ENCODE results near the gene CDCA7L. TPM values are rescaled to one million over a fixed set of nuclear protein-coding genes. Genes with fewer than 3 reads are reported as not detected.

CDCA7L gene
- total RNA-seq, 2 donors from 2014 or later, result 39.5 to 41.1 TPM

GRCh38 chr7:21916629-21917028 lies 29.1 kb downstream of the CDCA7L start:
- DNase-seq, result no peak
- no peak overlapping the region for H3K27ac Mint-ChIP-seq
- no peaks in the 10 kb centered on the region for H3K36me3 ChIP-seq (ENCODE audit: control insufficient read depth, insufficient read depth, low read length)
- H3K9me3 ChIP-seq (ENCODE audit: control insufficient read depth, low read length), result no peaks in the 10 kb centered on the region
- H3K4me1 Mint-ChIP-seq, result peaks cover 13% of the 10 kb centered on the region
- peaks cover 42% of the 10 kb centered on the region for H3K27me3 Mint-ChIP-seq (ENCODE audit: insufficient read depth)
- 89% methylated on average over 5 of the region's 5 CpGs; no CpG with 5 or more reads in 1 of the 2 experiments for WGBS, 2 experiments (ENCODE audit: insufficient coverage in 1 of 2, insufficient read length in 1 of 2)
- no peak overlapping the region for H3K27ac ChIP-seq (ENCODE audit: low read depth, low read length)
- H3K9me3 Mint-ChIP-seq, result no peaks in the 10 kb centered on the region
- H3K4me1 ChIP-seq (ENCODE audit: control insufficient read depth, insufficient read depth, low read length), result peaks cover 8% of the 10 kb centered on the region
- no peak overlapping the region for H3K4me3 ChIP-seq (ENCODE audit: low read length)
- H3K4me3 Mint-ChIP-seq, result no peak overlapping the region
- TF ChIP-seq CTCF (conservative IDR thresholded peaks at IDR 0.05), result no peak
- H3K9ac ChIP-seq (ENCODE audit: extremely low read depth, low read length, poor library complexity, severe bottlenecking), result no peak overlapping the region
- peaks cover 12% of the 10 kb centered on the region for H3K27me3 ChIP-seq (ENCODE audit: control insufficient read depth, insufficient read depth, low read length, poor library complexity, severe bottlenecking)
- peaks cover 14% of the 10 kb centered on the region for H3K36me3 Mint-ChIP-seq (ENCODE audit: low read depth)

GRCh38 chr7:21916176-21916575 lies 29.5 kb downstream of the CDCA7L start:
- H3K27ac ChIP-seq (ENCODE audit: low read depth, low read length), result no peak overlapping the region
- Mint-ChIP-seq H3K27me3 (ENCODE audit: insufficient read depth) (peaks cover 38% of the 10 kb centered on the region), H3K9me3 (no peaks in the 10 kb centered on the region), H3K36me3 (ENCODE audit: low read depth) (peaks cover 16% of the 10 kb centered on the region), H3K4me1 (peaks cover 12% of the 10 kb centered on the region), H3K27ac (no peak overlapping the region), H3K4me3 (no peak overlapping the region)
- H3K9me3 ChIP-seq (ENCODE audit: control insufficient read depth, low read length), result no peaks in the 10 kb centered on the region
- peaks cover 7% of the 10 kb centered on the region for H3K27me3 ChIP-seq (ENCODE audit: control insufficient read depth, insufficient read depth, low read length, poor library complexity, severe bottlenecking)
- TF ChIP-seq CTCF (conservative IDR thresholded peaks at IDR 0.05), result no peak
- H3K4me3 ChIP-seq (ENCODE audit: low read length), result no peak overlapping the region
- WGBS, 2 experiments (ENCODE audit: insufficient coverage in 1 of 2, insufficient read length in 1 of 2), result 95 to 100% methylated on average over 1 to 7 of the region's 7 CpGs
- no peak overlapping the region for H3K9ac ChIP-seq (ENCODE audit: extremely low read depth, low read length, poor library complexity, severe bottlenecking)
- peaks cover 8% of the 10 kb centered on the region for H3K4me1 ChIP-seq (ENCODE audit: control insufficient read depth, insufficient read depth, low read length)
- no peak for DNase-seq
- H3K36me3 ChIP-seq (ENCODE audit: control insufficient read depth, insufficient read depth, low read length), result no peaks in the 10 kb centered on the region

GRCh38 chr7:21915140-21915539 lies 30.6 kb downstream of the CDCA7L start:
- Histone ChIP-seq H3K36me3 (ENCODE audit: control insufficient read depth, insufficient read depth, low read length) (no peaks in the 10 kb centered on the region), H3K4me3 (ENCODE audit: low read length) (no peak overlapping the region), H3K4me1 (ENCODE audit: control insufficient read depth, insufficient read depth, low read length) (no peaks in the 10 kb centered on the region), H3K9me3 (ENCODE audit: control insufficient read depth, low read length) (no peaks in the 10 kb centered on the region), H3K9ac (ENCODE audit: extremely low read depth, low read length, poor library complexity, severe bottlenecking) (no peak overlapping the region), H3K27ac (ENCODE audit: low read depth, low read length) (no peak overlapping the region), H3K27me3 (ENCODE audit: control insufficient read depth, insufficient read depth, low read length, poor library complexity, severe bottlenecking) (no peaks in the 10 kb centered on the region)
- DNase-seq, result no peak
- peaks cover 30% of the 10 kb centered on the region for H3K27me3 Mint-ChIP-seq (ENCODE audit: insufficient read depth)
- H3K9me3 Mint-ChIP-seq, result no peaks in the 10 kb centered on the region
- peaks cover 4% of the 10 kb centered on the region for H3K4me1 Mint-ChIP-seq
- no peak for TF ChIP-seq CTCF (conservative IDR thresholded peaks at IDR 0.05)
- H3K27ac Mint-ChIP-seq, result no peak overlapping the region
- peaks cover 18% of the 10 kb centered on the region for H3K36me3 Mint-ChIP-seq (ENCODE audit: low read depth)
- 90 to 91% methylated on average over 2 to 3 of the region's 3 CpGs for WGBS, 2 experiments (ENCODE audit: insufficient coverage in 1 of 2, insufficient read length in 1 of 2)
- no peak overlapping the region for H3K4me3 Mint-ChIP-seq
